Activated CD4-positive, alpha-beta memory T cell treated with anti-CD3 and anti-CD28 coated beads, Interleukin-2, amount 10 ng/mL, durations not matched to agents 7 days and 5 days (primary cell): ENCODE results near the gene DUSP7. TPM values are rescaled to one million over a fixed set of nuclear protein-coding genes. Genes with fewer than 3 reads are reported as not detected.
"Not testable (repeated sequence)": the region's sequence is repeated elsewhere in the genome, so short reads cannot be mapped to it uniquely, and the experiment has no call there.

Experiments used
- CTCF ChIA-PET: fragments of 350-600 bp; sonication (Branson Sonifier 250); formaldehyde crosslinking; loops from one replicate; lab custom pipeline; 2021; ENCODE audit warnings: antibody characterized with exemption, inconsistent platforms; lab: Charles Lee
- POLR2A ChIA-PET: fragments of 350-600 bp; sonication (Branson Sonifier 250); formaldehyde crosslinking; loops from one replicate; lab custom pipeline; 2021; ENCODE audit warnings: antibody characterized with exemption; lab: Charles Lee
- DNase-seq: peaks from one replicate; pipeline ENCODE4 v3.0.0-alpha.2; 2020
- H3K27ac Mint-ChIP-seq: one replicate; pipeline ENCODE4 v1.8.0; 2021; ENCODE audit warnings: mild to moderate bottlenecking, mixed read lengths
- H3K27me3 Mint-ChIP-seq: one replicate; pipeline ENCODE4 v1.8.0; 2021; ENCODE audit warnings: mixed read lengths
- H3K36me3 Mint-ChIP-seq: one replicate; pipeline ENCODE4 v1.8.0; 2021; ENCODE audit warnings: low read depth, mixed read lengths
- H3K4me1 Mint-ChIP-seq: one replicate; pipeline ENCODE4 v1.8.0; 2021; ENCODE audit warnings: mixed read lengths
- H3K4me3 Mint-ChIP-seq: one replicate; pipeline ENCODE4 v1.8.0; 2021; ENCODE audit warnings: mild to moderate bottlenecking, mixed read lengths
- H3K9me3 Mint-ChIP-seq: one replicate; pipeline ENCODE4 v1.8.0; 2021; ENCODE audit warnings: mixed read lengths
- total RNA-seq, 2 experiments: library from RNA; stranded (reverse); gene quantifications; one replicate each; pipeline ENCODE4 v1.2.3, GENCODE V29; 2021

Gene DUSP7
- total RNA-seq, 2 experiments from 2014 or later: 40.1 to 40.9 TPM

GRCh38 chr3:52037291-52037690 lies 19.1 kb downstream of the DUSP7 start:
- Mint-ChIP-seq H3K36me3 (no peaks in the 10 kb centered on the region), H3K4me1 (peaks cover 2% of the 10 kb centered on the region), H3K9me3 (no peaks in the 10 kb centered on the region), H3K4me3 (no peak overlapping the region), H3K27me3 (no peaks in the 10 kb centered on the region), H3K27ac (no peak overlapping the region)
- no peak for DNase-seq
- CTCF ChIA-PET: interaction anchor here (1.6 kb wide), 2 partner anchors 19 to 24 kb away, joined by 3 read pairs; partner anchors contain the start of gene DUSP7
- POLR2A ChIA-PET: no interaction called here

GRCh38 chr3:52036829-52037228 lies 19.5 kb downstream of the DUSP7 start:
- POLR2A ChIA-PET: no interaction called here
- H3K4me3 Mint-ChIP-seq: no peak overlapping the region
- H3K36me3 Mint-ChIP-seq: no peaks in the 10 kb centered on the region
- DNase-seq: no peak
- H3K27ac Mint-ChIP-seq: no peak overlapping the region
- H3K27me3 Mint-ChIP-seq: no peaks in the 10 kb centered on the region
- H3K4me1 Mint-ChIP-seq: no peaks in the 10 kb centered on the region
- CTCF ChIA-PET: interaction anchor here (1.6 kb wide), 2 partner anchors 19 to 24 kb away, joined by 3 read pairs; partner anchors contain the start of gene DUSP7
- H3K9me3 Mint-ChIP-seq: no peaks in the 10 kb centered on the region

GRCh38 chr3:52036222-52036694 lies 20.1 kb downstream of the DUSP7 start:
- Mint-ChIP-seq H3K9me3 (no peaks in the 10 kb centered on the region), H3K27me3 (no peaks in the 10 kb centered on the region), H3K36me3 (no peaks in the 10 kb centered on the region), H3K4me3 (no peak overlapping the region), H3K4me1 (no peaks in the 10 kb centered on the region), H3K27ac (no peak overlapping the region)
- CTCF ChIA-PET: interaction anchor here (1.6 kb wide), 2 partner anchors 20 to 23 kb away, joined by 3 read pairs; partner anchors contain the start of gene DUSP7
- no peak for DNase-seq
- POLR2A ChIA-PET: no interaction called here

- no peak overlapping the region for H3K27ac Mint-ChIP-seq
- H3K4me1 Mint-ChIP-seq: no peaks in the 10 kb centered on the region
- H3K9me3 Mint-ChIP-seq: no peaks in the 10 kb centered on the region
- ChIA-PET CTCF (no interaction called here), POLR2A (no interaction called here)
- no peaks in the 10 kb centered on the region for H3K36me3 Mint-ChIP-seq
- no peaks in the 10 kb centered on the region for H3K27me3 Mint-ChIP-seq
- no peak overlapping the region for H3K4me3 Mint-ChIP-seq
- no peak for DNase-seq
Measured at GRCh38 chr3:52034651-52035050, 21.7 kb downstream of the DUSP7 start.

GRCh38 chr3:52034212-52034611 lies 22.2 kb downstream of the DUSP7 start:
- no peak overlapping the region for H3K27ac Mint-ChIP-seq
- no peaks in the 10 kb centered on the region for H3K36me3 Mint-ChIP-seq
- no peak overlapping the region for H3K4me3 Mint-ChIP-seq
- DNase-seq: no peak
- ChIA-PET CTCF (no interaction called here), POLR2A (no interaction called here)
- no peaks in the 10 kb centered on the region for H3K27me3 Mint-ChIP-seq
- no peaks in the 10 kb centered on the region for H3K4me1 Mint-ChIP-seq
- H3K9me3 Mint-ChIP-seq: no peaks in the 10 kb centered on the region

- H3K4me1 Mint-ChIP-seq, H3K9me3 Mint-ChIP-seq, H3K4me3 Mint-ChIP-seq, H3K36me3 Mint-ChIP-seq, CTCF ChIA-PET, POLR2A ChIA-PET, DNase-seq, H3K27me3 Mint-ChIP-seq, H3K27ac Mint-ChIP-seq: not testable (repeated sequence)
Measured at GRCh38 chr3:52033748-52034147, 22.6 kb downstream of the DUSP7 start.

- Mint-ChIP-seq H3K4me3 (no peak overlapping the region), H3K4me1 (no peaks in the 10 kb centered on the region), H3K27ac (no peak overlapping the region), H3K36me3 (no peaks in the 10 kb centered on the region), H3K9me3 (no peaks in the 10 kb centered on the region), H3K27me3 (no peaks in the 10 kb centered on the region)
- ChIA-PET CTCF (no interaction called here), POLR2A (no interaction called here)
- no peak for DNase-seq
Measured at GRCh38 chr3:52032702-52033408, 23.5 kb downstream of the DUSP7 start.

- Mint-ChIP-seq H3K36me3 (no peaks in the 10 kb centered on the region), H3K4me3 (no peak overlapping the region), H3K27ac (no peak overlapping the region), H3K27me3 (no peaks in the 10 kb centered on the region), H3K4me1 (no peaks in the 10 kb centered on the region), H3K9me3 (no peaks in the 10 kb centered on the region)
- ChIA-PET CTCF (no interaction called here), POLR2A (interaction anchor here (1.0 kb wide), 1 partner anchor 9 kb away, joined by 3 read pairs; no protein-coding TSS in a partner anchor)
- DNase-seq: no peak
Measured at GRCh38 chr3:52031896-52032295, 24.5 kb downstream of the DUSP7 start.

- no peaks in the 10 kb centered on the region for H3K4me1 Mint-ChIP-seq
- H3K4me3 Mint-ChIP-seq: no peak overlapping the region
- ChIA-PET POLR2A (interaction anchor here (1.0 kb wide), 1 partner anchor 10 kb away, joined by 3 read pairs; no protein-coding TSS in a partner anchor), CTCF (no interaction called here)
- H3K36me3 Mint-ChIP-seq: no peaks in the 10 kb centered on the region
- H3K27ac Mint-ChIP-seq: no peak overlapping the region
- no peaks in the 10 kb centered on the region for H3K27me3 Mint-ChIP-seq
- no peak for DNase-seq
- H3K9me3 Mint-ChIP-seq: no peaks in the 10 kb centered on the region
Measured at GRCh38 chr3:52030714-52031310, 25.6 kb downstream of the DUSP7 start.

GRCh38 chr3:52029535-52029934 lies 26.8 kb downstream of the DUSP7 start:
- no peak for DNase-seq
- no peak overlapping the region for H3K27ac Mint-ChIP-seq
- no peaks in the 10 kb centered on the region for H3K4me1 Mint-ChIP-seq
- ChIA-PET CTCF (no interaction called here), POLR2A (no interaction called here)
- no peak overlapping the region for H3K4me3 Mint-ChIP-seq
- H3K27me3 Mint-ChIP-seq: no peaks in the 10 kb centered on the region
- no peaks in the 10 kb centered on the region for H3K9me3 Mint-ChIP-seq
- no peaks in the 10 kb centered on the region for H3K36me3 Mint-ChIP-seq

- H3K4me3 Mint-ChIP-seq: no peak overlapping the region
- no peak overlapping the region for H3K27ac Mint-ChIP-seq
- ChIA-PET CTCF (no interaction called here), POLR2A (no interaction called here)
- H3K4me1 Mint-ChIP-seq: no peaks in the 10 kb centered on the region
- H3K27me3 Mint-ChIP-seq: no peaks in the 10 kb centered on the region
- no peak for DNase-seq
- H3K36me3 Mint-ChIP-seq: no peaks in the 10 kb centered on the region
- H3K9me3 Mint-ChIP-seq: no peaks in the 10 kb centered on the region
Measured at GRCh38 chr3:52029053-52029452, 27.3 kb downstream of the DUSP7 start.

- POLR2A ChIA-PET: no interaction called here
- CTCF ChIA-PET: interaction anchor here (0.6 kb wide), 1 partner anchor 33 kb away, joined by 3 read pairs; the partner anchor contains the start of gene RPL29
Measured at GRCh38 chr3:52028572-52028971, 27.8 kb downstream of the DUSP7 start.

GRCh38 chr3:52026041-52026440 lies 30.3 kb downstream of the DUSP7 start:
- no peak for DNase-seq
- ChIA-PET POLR2A (no interaction called here), CTCF (no interaction called here)
- no peak overlapping the region for H3K27ac Mint-ChIP-seq
- no peaks in the 10 kb centered on the region for H3K4me1 Mint-ChIP-seq
- H3K9me3 Mint-ChIP-seq: no peaks in the 10 kb centered on the region
- H3K4me3 Mint-ChIP-seq: no peak overlapping the region
- H3K27me3 Mint-ChIP-seq: no peaks in the 10 kb centered on the region
- H3K36me3 Mint-ChIP-seq: no peaks in the 10 kb centered on the region

More at GRCh38 chr3:52028572-52028971, 27.8 kb downstream of the DUSP7 start:
- Mint-ChIP-seq H3K36me3 (no peaks in the 10 kb centered on the region), H3K9me3 (no peaks in the 10 kb centered on the region), H3K27ac (no peak overlapping the region), H3K27me3 (no peaks in the 10 kb centered on the region), H3K4me1 (no peaks in the 10 kb centered on the region), H3K4me3 (no peak overlapping the region)
- no peak for DNase-seq
